Activated T-helper 2 cell treated with anti-CD3 and anti-CD28 coated beads, Interferon-gamma antibody, Interleukin-2, Interleukin-4, amounts not matched to agents 10 μg/mL and 5 μg/mL and 100 μg/mL, durations not matched to agents 14 hours and 24 hours and 36 hours (primary cell): ENCODE measurements around the gene RFC1. TPM values are rescaled to one million over a fixed set of nuclear protein-coding genes. Genes with fewer than 3 reads are reported as not detected.

Experiments
- DNase-seq: peaks from one replicate; pipeline ENCODE4 v3.0.0; 2021; ENCODE audit warnings: low spot score
- H3K27ac Mint-ChIP-seq: one replicate; pipeline ENCODE4 v1.8.0; 2021; ENCODE audit warnings: mixed read lengths
- H3K27me3 Mint-ChIP-seq: one replicate; pipeline ENCODE4 v1.8.0; 2021; ENCODE audit warnings: low read depth, mixed read lengths
- H3K36me3 Mint-ChIP-seq: one replicate; pipeline ENCODE4 v1.8.0; 2021; ENCODE audit warnings: low read depth, mixed read lengths
- H3K4me1 Mint-ChIP-seq: one replicate; pipeline ENCODE4 v1.8.0; 2021; ENCODE audit warnings: low read depth, mixed read lengths
- H3K4me3 Mint-ChIP-seq: one replicate; pipeline ENCODE4 v1.8.0; 2021; ENCODE audit warnings: low read depth, mild to moderate bottlenecking, moderate library complexity, mixed read lengths
- H3K9me3 Mint-ChIP-seq: one replicate; pipeline ENCODE4 v1.8.0; 2021; ENCODE audit warnings: mixed read lengths
- intact Hi-C: fragments of 100-400 bp; cut with micrococcal nuclease; formaldehyde crosslinking; loops from one replicate; pipeline ENCODE4 v1.15.1; 2023
- total RNA-seq: library from RNA; stranded (reverse); gene quantifications from 2 replicates; pipeline ENCODE4 v1.2.3, GENCODE V29; 2022

The RFC1 gene
- total RNA-seq, 1 donor from 2014 or later, result 64.7 TPM

- H3K27ac Mint-ChIP-seq, result no peak overlapping the region
- DNase-seq, result no peak
- H3K4me3 Mint-ChIP-seq, result no peak overlapping the region
- H3K9me3 Mint-ChIP-seq, result no peaks in the 10 kb centered on the region
- no peaks in the 10 kb centered on the region for H3K36me3 Mint-ChIP-seq
- no peaks in the 10 kb centered on the region for H3K27me3 Mint-ChIP-seq
- intact Hi-C loops, result no loop called here
- H3K4me1 Mint-ChIP-seq, result peaks cover 2% of the 10 kb centered on the region
Measured at GRCh38 chr4:39243462-39243861, 122.7 kb downstream of the RFC1 start.

Other genes starting within 250 kb of the RFC1 start
- gene WDR19, start 183.8 kb downstream of the RFC1 start, total RNA-seq, result 8.9 and 10.5 TPM in 2 replicates
- gene KLB, start 40.6 kb upstream of the RFC1 start, total RNA-seq, result not detected in 2 replicates
- 1,761 and 1,779 TPM in 2 replicates for gene RPL9, start 92.6 kb upstream of the RFC1 start, total RNA-seq
- gene LIAS, start 92.7 kb upstream of the RFC1 start, total RNA-seq, result 19.1 and 19.8 TPM in 2 replicates
- 34.8 and 40.1 TPM in 2 replicates for gene UGDH, start 161.1 kb upstream of the RFC1 start, total RNA-seq